Measurements from ENCODE around the gene SLC16A2. TPM values are rescaled to one million over a fixed set of nuclear protein-coding genes. Genes with fewer than 3 reads are reported as not detected.
"Not testable (repeated sequence)": the region's sequence is repeated elsewhere in the genome, so short reads cannot be mapped to it uniquely, and the experiment has no call there.

The SLC16A2 gene
- total RNA-seq, 1 donor from 2014 or later: 7.2 TPM

GRCh38 chrX:74446876-74447275 is 25.6 kb downstream of the SLC16A2 start:
- DNase-seq: no peak

DNA sequence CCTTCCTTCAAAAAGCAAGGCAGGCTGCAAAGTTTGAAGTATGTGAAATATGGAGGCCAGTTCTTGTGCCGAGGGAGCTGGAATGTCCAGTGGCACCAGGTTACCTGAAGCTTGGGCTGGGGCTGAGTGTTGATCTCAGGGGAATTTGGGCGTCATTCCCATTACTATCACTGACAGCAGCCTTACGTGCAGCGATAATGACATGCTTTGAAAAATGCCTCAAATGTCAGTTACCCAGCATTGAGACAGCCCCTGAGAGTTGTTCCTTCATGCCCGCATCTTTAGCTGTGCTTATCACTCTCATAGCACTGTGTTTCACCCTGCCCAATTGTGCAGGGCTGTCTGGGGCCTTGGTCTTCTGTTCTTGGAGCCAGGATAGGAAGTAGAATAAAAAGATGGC is 27.4 kb downstream of the SLC16A2 start:
- no peak for DNase-seq

DNA sequence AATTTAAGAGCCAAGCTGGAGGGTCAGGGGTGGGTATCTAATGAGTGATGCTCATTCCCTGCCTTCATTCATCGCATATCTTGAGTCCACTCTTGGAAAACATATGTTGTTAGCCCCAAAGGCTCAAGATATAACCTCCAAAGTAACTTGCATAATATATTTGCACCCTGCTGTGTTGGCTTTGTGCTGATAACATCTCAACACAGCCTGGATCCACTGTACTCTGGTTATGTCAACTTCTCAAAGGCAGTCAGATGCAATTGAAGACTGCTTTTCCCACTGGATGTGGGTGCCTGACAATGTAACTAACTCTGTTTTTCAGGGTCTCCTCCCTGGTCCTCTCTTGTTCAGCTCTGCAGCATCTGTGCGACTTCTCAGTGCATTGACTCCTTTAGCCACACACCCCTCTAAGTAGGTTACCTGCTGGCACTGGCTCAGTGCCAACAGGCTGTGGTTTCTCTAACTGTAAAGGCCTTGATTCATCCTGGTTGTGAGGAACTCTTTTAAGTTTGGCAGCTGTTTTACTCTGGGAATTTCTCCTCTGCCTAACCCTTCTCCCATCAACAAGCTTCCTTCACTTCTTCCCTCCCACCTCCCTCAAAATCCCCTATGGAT is 28.1 kb downstream of the SLC16A2 start:
- no peak for DNase-seq

GRCh38 chrX:74449937-74450330 is 28.6 kb downstream of the SLC16A2 start:
- no peak for DNase-seq

DNA sequence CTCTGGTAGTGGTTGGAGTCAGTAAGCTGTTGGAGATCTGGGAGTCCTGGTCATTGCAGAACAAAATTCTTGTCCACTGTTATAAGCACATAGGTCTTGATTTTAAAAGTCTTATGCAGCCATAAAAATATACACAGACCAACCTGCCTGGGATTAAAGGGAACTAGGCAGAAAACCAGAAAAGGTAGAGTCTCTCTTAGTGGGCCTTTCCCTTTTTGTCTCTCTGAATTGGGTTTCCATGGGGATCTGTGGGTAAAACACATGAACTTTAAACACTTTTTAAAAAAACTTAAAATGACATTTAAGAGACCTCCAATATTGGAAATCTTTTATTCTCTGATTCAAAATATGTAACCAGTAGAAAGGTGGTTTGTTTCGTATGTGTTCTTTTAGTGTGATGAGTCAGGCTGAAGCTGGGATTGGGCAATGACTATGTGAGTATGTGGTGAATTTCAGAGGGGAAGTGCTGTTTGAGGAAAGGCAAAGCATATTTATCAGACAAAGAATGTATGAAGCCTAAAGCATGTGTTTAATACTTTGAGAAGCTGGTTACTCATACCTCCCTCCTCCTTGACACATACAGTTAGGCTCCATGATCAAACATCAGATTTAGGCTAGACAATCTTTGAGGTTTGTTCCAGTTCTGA is 29.6 kb downstream of the SLC16A2 start:
- DNase-seq: no peak

- DNase-seq: no peak
These were observed 30.3 kb downstream of the SLC16A2 start for GRCh38 chrX:74451450-74452198.

DNA sequence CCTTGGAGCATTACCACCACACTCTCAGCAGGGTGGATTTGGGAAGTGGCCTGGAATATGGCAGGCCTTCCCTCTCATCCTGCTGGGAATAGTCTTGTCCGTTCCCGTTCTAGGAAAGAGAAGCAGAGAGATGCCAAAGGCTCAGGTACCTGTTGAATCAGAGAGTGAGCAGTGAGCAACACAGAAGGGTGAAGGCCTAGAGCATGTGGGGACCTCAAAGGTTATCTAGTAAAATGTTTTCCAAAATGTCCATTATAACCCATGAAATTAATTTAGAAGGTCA is 30.8 kb downstream of the SLC16A2 start:
- DNase-seq: no peak

DNA sequence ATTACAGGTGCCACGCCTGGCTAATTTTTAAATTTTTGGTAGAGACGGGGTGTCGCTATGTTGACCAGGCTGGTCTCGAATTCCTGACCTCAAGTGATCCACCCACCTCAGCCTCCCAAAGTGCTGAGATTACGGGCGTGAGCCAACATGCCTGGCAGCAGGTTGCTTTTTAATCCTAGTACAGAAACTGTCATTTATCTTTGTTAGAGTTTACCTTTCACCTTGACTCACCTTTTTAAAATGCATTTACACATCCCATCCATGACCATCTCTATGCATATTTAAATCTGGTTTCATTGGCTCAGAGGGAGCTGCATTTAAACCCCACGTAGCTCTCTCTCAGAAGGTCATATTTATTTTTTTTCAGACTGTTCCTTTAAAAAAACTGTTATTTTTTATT is 31.9 kb downstream of the SLC16A2 start:
- DNase-seq: no peak

- not testable (repeated sequence) for DNase-seq
These were observed 32.9 kb downstream of the SLC16A2 start for GRCh38 chrX:74454233-74454632.

- no peak for DNase-seq
These were observed 37.4 kb downstream of the SLC16A2 start for GRCh38 chrX:74458736-74459135.

GRCh38 chrX:74461384-74461783 is 40.1 kb downstream of the SLC16A2 start:
- DNase-seq: no peak

- no peak for DNase-seq
These were observed 43.4 kb downstream of the SLC16A2 start for GRCh38 chrX:74464722-74465121.

GRCh38 chrX:74465424-74465823 is 44.1 kb downstream of the SLC16A2 start:
- no peak for DNase-seq

DNA sequence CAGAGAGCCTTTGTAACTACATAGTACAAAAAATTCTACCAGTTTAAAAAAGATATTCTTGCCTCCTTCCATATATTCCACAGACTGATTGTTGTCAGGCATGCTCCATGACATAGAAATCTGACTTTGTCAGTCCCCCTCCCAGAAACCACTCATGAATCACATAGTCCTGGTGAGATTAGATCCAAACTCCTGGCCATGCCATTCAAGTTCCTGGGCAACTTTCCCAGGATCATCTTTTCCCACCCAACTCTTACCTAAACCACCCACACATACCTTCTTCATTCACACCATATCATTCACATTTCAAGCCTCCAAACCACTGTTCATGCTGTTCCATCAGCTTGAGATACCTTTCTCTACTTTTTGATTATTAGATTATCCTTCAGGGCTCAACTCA is 46.4 kb downstream of the SLC16A2 start:
- DNase-seq: no peak

GRCh38 chrX:74473116-74473515 is 51.8 kb downstream of the SLC16A2 start:
- not testable (repeated sequence) for DNase-seq

GRCh38 chrX:74490247-74490646 is 69.0 kb downstream of the SLC16A2 start:
- no peak for DNase-seq

DNA sequence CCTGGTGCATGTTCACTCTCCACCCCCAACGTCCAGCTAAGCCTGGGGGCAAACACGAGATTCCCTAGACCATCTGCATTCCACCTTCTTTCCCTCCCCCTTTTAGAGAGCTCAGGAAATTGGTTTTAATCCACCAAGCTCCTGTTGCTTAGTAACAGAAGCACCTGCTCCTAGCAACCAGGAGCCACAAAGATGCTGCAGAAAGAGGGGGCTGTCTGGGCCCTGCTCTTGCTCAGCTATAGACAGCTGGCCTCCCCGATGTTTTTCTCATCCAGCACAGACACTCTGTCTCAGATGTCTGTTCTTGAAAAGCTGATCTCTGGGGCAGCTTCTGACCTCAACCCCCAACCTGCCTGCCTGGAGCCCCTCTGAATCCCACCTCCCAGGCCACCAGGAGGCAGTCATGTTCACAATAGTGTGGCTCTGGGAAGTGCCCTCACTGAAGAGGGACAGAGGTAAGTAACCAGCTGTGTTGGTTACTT is 71.5 kb downstream of the SLC16A2 start:
- no peak for DNase-seq

- no peak for DNase-seq
These were observed 72.5 kb downstream of the SLC16A2 start for GRCh38 chrX:74493806-74494205.

- no peak for DNase-seq
These were observed 77.6 kb downstream of the SLC16A2 start for GRCh38 chrX:74498924-74499323.

DNA sequence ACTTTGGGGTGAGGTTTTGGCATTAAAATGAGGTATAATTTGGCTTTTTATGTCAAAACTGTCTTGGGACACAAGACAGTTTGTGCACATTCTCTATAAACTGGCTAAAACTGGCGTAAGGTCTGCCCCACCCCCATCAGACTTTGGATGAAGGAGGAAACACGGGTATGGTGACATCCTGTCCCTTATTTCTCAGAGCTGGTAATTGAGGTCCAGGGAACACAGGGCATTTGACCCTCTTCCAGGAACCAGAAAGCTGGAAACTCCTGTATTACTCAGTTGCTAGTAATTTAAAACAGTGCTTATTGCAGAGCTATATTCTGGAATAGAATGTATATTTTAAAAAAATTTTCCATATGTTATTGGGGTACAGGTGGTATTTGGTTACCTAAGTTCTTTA is 78.8 kb downstream of the SLC16A2 start:
- no peak for DNase-seq

DNA sequence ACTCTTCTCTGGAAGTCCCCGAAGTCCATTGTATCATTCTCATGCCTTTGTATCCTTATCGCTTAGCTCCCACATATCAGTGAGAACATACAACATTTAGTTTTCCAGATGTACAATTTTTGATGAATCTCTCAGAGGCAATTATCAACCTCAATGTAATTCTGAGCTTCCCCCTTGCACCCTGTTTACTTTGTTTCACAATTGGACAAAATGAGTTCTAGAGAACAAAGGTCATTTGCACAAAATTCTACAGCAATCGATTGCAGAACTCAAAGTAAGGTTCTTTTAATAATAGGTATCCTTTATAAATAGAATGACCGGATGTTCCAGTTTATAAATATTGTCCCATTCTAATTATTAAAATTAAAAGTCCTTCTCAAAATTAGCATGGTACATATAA is 79.3 kb downstream of the SLC16A2 start:
- DNase-seq: no peak

- DNase-seq: no peak
These were observed 84.1 kb downstream of the SLC16A2 start for GRCh38 chrX:74505437-74505836.

GRCh38 chrX:74506317-74507115 is 85.2 kb downstream of the SLC16A2 start:
- DNase-seq: no peak
